ENCODE results near the gene CLDN17.

The CLDN17 gene

GRCh38 chr21:30126576-30126975 is 40.0 kb downstream of the CLDN17 start:
- no peak for DNase-seq (ENCODE audit: low read depth, low spot score)

GRCh38 chr21:30117631-30118030 is 49.0 kb downstream of the CLDN17 start:
- no peak for DNase-seq (ENCODE audit: low read depth, low spot score)

GRCh38 chr21:30116479-30116878 is 50.1 kb downstream of the CLDN17 start:
- DNase-seq (ENCODE audit: low read depth, low spot score) = no peak

Data from activated naive CD8-positive, alpha-beta T cell treated with anti-CD3 and anti-CD28 coated beads, Interleukin-2, amount 50 U/mL, for 16 hours (primary cell).